Heart right ventricle (tissue), 16 donors: Measurements from ENCODE around the gene CEP112. TPM values are rescaled to one million over a fixed set of nuclear protein-coding genes. Genes with fewer than 3 reads are reported as not detected.

Experiments
- ATAC-seq, 8 donors: fragments of 200-7000 bp; cut with Tn5 transposase; one replicate each; pipeline ENCODE4 v1.9.1; 2020; ENCODE audit warnings: mild to moderate bottlenecking in 8 of 8, moderate library complexity in 8 of 8, moderate number of reproducible peaks in 1 of 8
- DNase-seq, 2 donors: peaks; one replicate each; pipeline ENCODE4 v3.0.0-alpha.2; 2020
- H3K27ac ChIP-seq, 10 donors: fragments of 200-600 bp; sonication (generic) in 2 of 10; one replicate each; pipeline versions ENCODE4 v1.5.0 to v1.8.0; 2020 to 2022; ENCODE audit warnings: mild to moderate bottlenecking in 3 of 10
- H3K27me3 ChIP-seq, 7 donors: fragments of 200-600 bp; one replicate each; pipeline ENCODE4 v1.8.0; 2021 to 2022; ENCODE audit warnings: mild to moderate bottlenecking in 2 of 7
- H3K36me3 ChIP-seq, 9 donors: fragments of 200-600 bp; sonication (generic) in 1 of 9; one replicate each; pipeline versions ENCODE4 v1.5.0 to v1.8.0; 2020 to 2022; ENCODE audit warnings: mild to moderate bottlenecking in 2 of 9
- H3K4me1 ChIP-seq, 9 donors: fragments of 200-600 bp; sonication (generic) in 1 of 9; one replicate each; pipeline versions ENCODE4 v1.5.0 to v1.8.0; 2020 to 2022; ENCODE audit warnings: mild to moderate bottlenecking in 4 of 9
- H3K4me3 ChIP-seq, 10 donors: fragments of 200-600 bp; sonication (generic) in 2 of 10; one replicate each; pipeline versions ENCODE4 v1.5.0 to v1.8.0; 2020 to 2022; ENCODE audit warnings: mild to moderate bottlenecking in 7 of 10, moderate library complexity in 2 of 10
- H3K9me3 ChIP-seq, 11 donors: fragments of 200-600 bp in 10 of 11; sonication (generic) in 2 of 11; one replicate each; pipeline versions ENCODE4 v1.5.0 to v1.8.0; 2013 to 2022; ENCODE audit warnings: mild to moderate bottlenecking in 2 of 11, control low read depth in 1 of 11, moderate library complexity in 1 of 11
- WGBS, 2 donors: extraction: QIAGEN DNeasy Blood & Tissue Kit; methylation state at CpG; one replicate each; pipeline ENCODE4 v1.1.7; 2013; ENCODE audit warnings: inconsistent platforms in 1 of 2; 5-methylcytosine and 5-hydroxymethylcytosine counted together
- intact Hi-C, 10 donors: fragments of 100-400 bp; cut with DNase I; formaldehyde crosslinking; loops; one replicate each; pipeline versions ENCODE4 v1.11.1 to v1.14.2; 2022
- polyA plus RNA-seq, 2 donors: library from polyadenylated mRNA; stranded (reverse); fragments of 200-250 nt; gene quantifications; one replicate each; pipeline ENCODE4 v1.2.3, GENCODE V29; 2013
- total RNA-seq, 10 donors: library from RNA; stranded (reverse); fragmentation: NEBNext Ultra II Directional in 3 of 10; extraction: Animal tissue kit (Norgen Biotek cat#: 25700) in 3 of 10; gene quantifications; one replicate each; pipeline versions ENCODE4 v1.2.1 to v1.2.4, GENCODE V29; 2021 to 2023
- TF ChIP-seq, protein P1 (sequence below), 9 donors: fragments of 200-600 bp; sonication (generic) in 2 of 9; IDR thresholded peaks; one replicate each; pipeline versions ENCODE4 v1.5.0 to v1.8.0; 2021 to 2022; ENCODE audit warnings: antibody characterized with exemption in 9 of 9, mild to moderate bottlenecking in 5 of 9, moderate library complexity in 1 of 9
- donor health status: Arrhythmogenic right ventricular cardiomyopathy.
- donor health status: ischemic (EF 13 %, LVEDD 7.1; RV severe dilation, severe dysfunction).
- donor health status: healthy with polysubstance abuse.
- donor health status: DM: no; HTN: yes; CAD: no.
- donor health status: DM: no; HTN: no; CAD: no.
- donor health status: ischemic (EF 25% LVEDD 6.9; RV normal size, moderate dysfunction).
- donor health status: ischemic (EF 25% LVEDD 5.7; RV mildly dilated, moderate dysfunction).
- donor health status: healthy.
- donor health status: DM: yes; HTN: yes; CAD: no.
- donor health status: Ischemic cardiomyopathy.
- donor health status: ischemic (EF 35%, LVEDD 5.7; RV mildly dilated, moderate dysfunction).
- donor health status: nonischemic (EF 11% LVEDD 7.7; RV severe dilation, severe dysfunction).
- donor health status: DM: yes; HTN: yes; CAD: no.
- donor health status: PGD.
- donor health status: ischemic (EF 29% LVEDD 5.4; RV normal size, mild dysfunction).
- donor health status: nonischemic (EF 23%, LVEDD 6.1; RV moderate dilation, normal function).

CEP112 gene
- total and polyA plus RNA-seq, 12 donors: 6.7 to 30.0 (median 16.3) TPM

DNA sequence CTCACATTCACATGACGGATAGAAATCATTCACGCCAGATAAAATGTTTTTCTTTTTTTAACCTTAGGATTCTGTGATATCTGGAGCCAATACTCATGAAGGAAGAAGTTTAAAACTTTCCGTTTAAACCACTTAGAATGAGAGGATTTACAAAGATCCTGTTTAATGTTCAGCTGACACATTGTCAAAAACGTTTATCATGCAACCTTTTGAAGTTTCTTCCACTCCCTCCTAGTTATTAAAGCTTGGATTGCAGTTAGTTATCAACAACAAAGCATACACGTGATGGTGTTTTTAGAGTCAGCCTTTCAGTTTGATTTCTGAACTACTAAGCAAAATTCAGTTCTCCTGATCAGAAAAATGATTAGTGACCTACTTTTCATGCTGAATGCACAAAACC, 487.2 kb downstream of the CEP112 start:
- Histone ChIP-seq H3K27me3 (no peaks in the 10 kb centered on the region), H3K36me3 (no peaks in the 10 kb centered on the region), H3K9me3 (no peaks in the 10 kb centered on the region), H3K4me1 (no peaks in the 10 kb centered on the region), H3K27ac (no peak overlapping the region), H3K4me3 (no peak overlapping the region)
- no peak for ATAC-seq
- DNase-seq: no peak
- WGBS, 2 donors: 52 to 61% methylated on average over 5 of the region's 5 CpGs
- intact Hi-C loops: no loop called here
- TF ChIP-seq, protein P1, sequence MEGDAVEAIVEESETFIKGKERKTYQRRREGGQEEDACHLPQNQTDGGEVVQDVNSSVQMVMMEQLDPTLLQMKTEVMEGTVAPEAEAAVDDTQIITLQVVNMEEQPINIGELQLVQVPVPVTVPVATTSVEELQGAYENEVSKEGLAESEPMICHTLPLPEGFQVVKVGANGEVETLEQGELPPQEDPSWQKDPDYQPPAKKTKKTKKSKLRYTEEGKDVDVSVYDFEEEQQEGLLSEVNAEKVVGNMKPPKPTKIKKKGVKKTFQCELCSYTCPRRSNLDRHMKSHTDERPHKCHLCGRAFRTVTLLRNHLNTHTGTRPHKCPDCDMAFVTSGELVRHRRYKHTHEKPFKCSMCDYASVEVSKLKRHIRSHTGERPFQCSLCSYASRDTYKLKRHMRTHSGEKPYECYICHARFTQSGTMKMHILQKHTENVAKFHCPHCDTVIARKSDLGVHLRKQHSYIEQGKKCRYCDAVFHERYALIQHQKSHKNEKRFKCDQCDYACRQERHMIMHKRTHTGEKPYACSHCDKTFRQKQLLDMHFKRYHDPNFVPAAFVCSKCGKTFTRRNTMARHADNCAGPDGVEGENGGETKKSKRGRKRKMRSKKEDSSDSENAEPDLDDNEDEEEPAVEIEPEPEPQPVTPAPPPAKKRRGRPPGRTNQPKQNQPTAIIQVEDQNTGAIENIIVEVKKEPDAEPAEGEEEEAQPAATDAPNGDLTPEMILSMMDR (IDR thresholded peaks at IDR 0.05): no peak

GRCh38 chr17:65703891-65704290, 488.0 kb downstream of the CEP112 start:
- TF ChIP-seq, protein P1 (IDR thresholded peaks at IDR 0.05): no peak
- intact Hi-C loops: no loop called here
- 86 to 87% methylated on average over 9 of the region's 9 CpGs for WGBS, 2 donors
- DNase-seq (no peak), ATAC-seq (no peak)
- no peak overlapping the region for H3K4me3 ChIP-seq
- H3K9me3 ChIP-seq: no peaks in the 10 kb centered on the region
- no peak overlapping the region for H3K27ac ChIP-seq
- no peaks in the 10 kb centered on the region for H3K27me3 ChIP-seq
- H3K36me3 ChIP-seq: no peaks in the 10 kb centered on the region
- no peaks in the 10 kb centered on the region for H3K4me1 ChIP-seq

DNA sequence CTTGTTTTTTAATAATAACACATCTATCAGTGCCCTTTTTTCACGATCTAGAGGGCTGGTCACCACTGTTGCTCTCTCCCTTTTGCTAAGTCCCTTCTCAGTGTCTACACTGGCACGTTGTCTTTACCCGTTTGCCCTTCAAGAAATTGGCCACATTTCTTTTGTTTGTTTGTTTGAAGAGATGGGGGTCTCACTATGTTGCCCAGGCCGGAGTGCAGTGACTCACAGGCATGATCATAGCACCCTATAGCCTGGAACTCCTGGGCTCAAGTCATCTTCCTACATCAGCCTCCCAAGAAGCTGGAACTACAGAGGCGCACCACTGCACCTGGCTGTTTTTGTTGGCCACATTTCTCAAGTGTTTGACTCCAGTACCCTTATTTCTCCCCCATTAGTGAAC, 492.5 kb downstream of the CEP112 start:
- WGBS, 2 donors: 78 to 86% methylated on average over 5 of the region's 5 CpGs
- Histone ChIP-seq H3K36me3 (no peaks in the 10 kb centered on the region), H3K27ac (no peak overlapping the region), H3K9me3 (no peaks in the 10 kb centered on the region), H3K4me1 (no peaks in the 10 kb centered on the region), H3K4me3 (no peak overlapping the region), H3K27me3 (no peaks in the 10 kb centered on the region)
- DNase-seq (no peak), ATAC-seq (no peak)
- TF ChIP-seq, protein P1 (IDR thresholded peaks at IDR 0.05): no peak
- intact Hi-C loops: no loop called here

DNA sequence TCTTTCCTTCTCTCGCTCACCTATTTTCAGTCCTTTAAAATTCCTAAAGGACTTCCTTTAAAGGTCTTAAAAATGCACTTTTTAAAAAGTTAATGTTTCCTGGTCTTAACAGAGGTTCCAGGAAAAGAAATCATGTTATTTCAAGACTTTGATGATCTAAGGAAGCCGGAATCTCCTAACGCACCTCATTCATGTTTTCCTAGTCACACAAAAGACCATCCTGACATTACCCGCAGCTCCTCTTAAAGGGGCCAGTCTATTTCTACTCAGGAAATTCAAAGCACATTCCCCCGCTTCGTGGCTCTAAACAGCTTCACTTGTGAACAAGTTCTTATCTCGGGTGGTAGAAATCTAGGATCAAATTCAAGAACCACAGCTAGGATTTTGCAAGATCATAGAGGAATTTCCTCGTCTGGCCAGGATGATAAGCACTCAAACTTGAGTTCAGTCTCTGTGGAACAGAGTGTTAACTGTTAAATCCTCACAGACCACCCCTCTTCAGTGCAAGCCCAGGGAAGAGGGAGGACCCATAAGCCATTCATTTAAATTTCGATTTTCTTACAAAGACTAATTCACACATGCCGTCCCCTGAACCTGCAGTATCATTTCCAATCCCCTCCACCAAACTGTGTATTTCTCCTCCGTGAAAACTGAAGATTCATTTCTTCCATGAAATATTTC, 493.4 kb downstream of the CEP112 start:
- WGBS, 2 donors: 49 to 50% methylated on average over 11 of the region's 11 CpGs
- intact Hi-C loops: no loop called here
- no peaks in the 10 kb centered on the region for H3K4me1 ChIP-seq
- no peak overlapping the region for H3K27ac ChIP-seq
- TF ChIP-seq, protein P1 (IDR thresholded peaks at IDR 0.05): no peak
- no peak overlapping the region for H3K4me3 ChIP-seq
- ATAC-seq (no peak), DNase-seq (no peak)
- no peaks in the 10 kb centered on the region for H3K27me3 ChIP-seq
- H3K9me3 ChIP-seq: no peaks in the 10 kb centered on the region
- no peaks in the 10 kb centered on the region for H3K36me3 ChIP-seq
